ENCODE results near the gene PPP3CA. TPM values are rescaled to one million over a fixed set of nuclear protein-coding genes. Genes with fewer than 3 reads are reported as not detected.
"Not testable (repeated sequence)": the region's sequence is repeated elsewhere in the genome, so short reads cannot be mapped to it uniquely, and the experiment has no call there.

The PPP3CA gene
- total RNA-seq, 1 experiment from 2014 or later, result 129 TPM

DNA sequence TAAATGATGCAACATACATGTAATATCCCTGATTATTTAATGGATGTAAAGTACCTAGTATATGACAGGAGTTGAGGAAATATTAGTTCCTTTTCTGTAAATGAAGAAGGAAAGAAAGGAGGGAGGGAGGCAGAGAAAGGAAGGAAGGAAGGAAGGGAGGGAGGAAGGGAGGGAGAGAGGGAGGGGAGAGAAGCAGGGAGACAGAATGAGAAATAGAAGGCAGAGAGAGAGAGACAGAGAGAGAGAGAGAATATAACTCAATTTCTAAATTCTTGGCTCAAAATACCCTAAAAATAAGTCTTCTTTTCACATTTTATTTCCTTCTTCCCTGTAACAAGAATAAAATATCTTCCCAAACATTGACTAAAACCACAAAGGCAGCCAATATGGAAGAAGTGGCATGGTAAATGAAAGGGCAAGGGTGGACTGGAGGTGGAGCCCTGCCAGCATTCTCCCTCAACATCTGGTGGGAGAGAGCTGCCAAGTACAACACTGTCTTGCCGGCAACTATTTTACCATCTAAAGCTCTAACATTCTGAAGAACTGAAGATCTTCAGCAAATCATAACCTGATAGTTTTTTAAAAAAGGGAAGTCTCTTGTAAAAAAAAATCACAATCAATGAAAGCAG, 245.1 kb downstream of the PPP3CA start:
- CTCF ChIA-PET, result no interaction called here

GRCh38 chr4:101101072-101101471, 246.3 kb downstream of the PPP3CA start:
- DNase-seq (ENCODE audit: low spot score), result peak; percentile 39
- Histone ChIP-seq H3K4me1 (ENCODE audit: insufficient read depth, low read length, poor library complexity, severe bottlenecking) (peaks cover 52% of the 10 kb centered on the region), H3K9me3 (ENCODE audit: low read depth, low read length, poor library complexity, severe bottlenecking) (no peaks in the 10 kb centered on the region), H3K36me3 (ENCODE audit: insufficient read depth, low read length, poor library complexity, severe bottlenecking) (peaks cover 5% of the 10 kb centered on the region), H3K27ac (ENCODE audit: low read depth, low read length, poor library complexity, severe bottlenecking) (no peak overlapping the region), H3K4me3 (ENCODE audit: low read depth, low read length, poor library complexity, severe bottlenecking) (no peak overlapping the region), H3K27me3 (replicated peaks; ENCODE audit: insufficient read depth, low read depth, low read length, poor library complexity) (no peaks in the 10 kb centered on the region)
- no TSS peak for BruUV-seq (replicated peaks)
- ChIA-PET POLR2A (ENCODE audit: low non-redundant PET) (interaction anchor here (0.7 kb wide), 1 partner anchor 92 kb away, joined by 3 read pairs; no protein-coding TSS in a partner anchor), CTCF (no interaction called here)
- TF ChIP-seq, protein P1, sequence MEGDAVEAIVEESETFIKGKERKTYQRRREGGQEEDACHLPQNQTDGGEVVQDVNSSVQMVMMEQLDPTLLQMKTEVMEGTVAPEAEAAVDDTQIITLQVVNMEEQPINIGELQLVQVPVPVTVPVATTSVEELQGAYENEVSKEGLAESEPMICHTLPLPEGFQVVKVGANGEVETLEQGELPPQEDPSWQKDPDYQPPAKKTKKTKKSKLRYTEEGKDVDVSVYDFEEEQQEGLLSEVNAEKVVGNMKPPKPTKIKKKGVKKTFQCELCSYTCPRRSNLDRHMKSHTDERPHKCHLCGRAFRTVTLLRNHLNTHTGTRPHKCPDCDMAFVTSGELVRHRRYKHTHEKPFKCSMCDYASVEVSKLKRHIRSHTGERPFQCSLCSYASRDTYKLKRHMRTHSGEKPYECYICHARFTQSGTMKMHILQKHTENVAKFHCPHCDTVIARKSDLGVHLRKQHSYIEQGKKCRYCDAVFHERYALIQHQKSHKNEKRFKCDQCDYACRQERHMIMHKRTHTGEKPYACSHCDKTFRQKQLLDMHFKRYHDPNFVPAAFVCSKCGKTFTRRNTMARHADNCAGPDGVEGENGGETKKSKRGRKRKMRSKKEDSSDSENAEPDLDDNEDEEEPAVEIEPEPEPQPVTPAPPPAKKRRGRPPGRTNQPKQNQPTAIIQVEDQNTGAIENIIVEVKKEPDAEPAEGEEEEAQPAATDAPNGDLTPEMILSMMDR (conservative IDR thresholded peaks at IDR 0.05; ENCODE audit: low read depth, low read length), result no peak
- TF ChIP-seq EZH2 (IDR thresholded peaks at IDR 0.05; ENCODE audit: borderline replicate concordance, low read depth, low read length, poor library complexity, severe bottlenecking), result no peak
- intact Hi-C loops (cut with micrococcal nuclease; ENCODE audit: unreplicated experiment), result no loop called here

More for the DNA sequence above, 245.1 kb downstream of the PPP3CA start:
- TF ChIP-seq, protein P1 (conservative IDR thresholded peaks at IDR 0.05; ENCODE audit: low read depth, low read length), result no peak
- no peak for TF ChIP-seq EZH2 (IDR thresholded peaks at IDR 0.05; ENCODE audit: borderline replicate concordance, low read depth, low read length, poor library complexity, severe bottlenecking)
- no TSS peak for BruUV-seq (replicated peaks)
- peaks cover 56% of the 10 kb centered on the region for H3K4me1 ChIP-seq (ENCODE audit: insufficient read depth, low read length, poor library complexity, severe bottlenecking)
- intact Hi-C loops (cut with micrococcal nuclease; ENCODE audit: unreplicated experiment), result no loop called here
- peaks cover 5% of the 10 kb centered on the region for H3K36me3 ChIP-seq (ENCODE audit: insufficient read depth, low read length, poor library complexity, severe bottlenecking)
- POLR2A ChIA-PET (ENCODE audit: low non-redundant PET), result interaction anchor here (0.6 kb wide), 1 partner anchor 24 kb away, joined by 5 read pairs; no protein-coding TSS in a partner anchor
- no peaks in the 10 kb centered on the region for H3K27me3 ChIP-seq (replicated peaks; ENCODE audit: insufficient read depth, low read depth, low read length, poor library complexity)
- DNase-seq (ENCODE audit: low spot score), result peak; percentile 32
- no peaks in the 10 kb centered on the region for H3K9me3 ChIP-seq (ENCODE audit: low read depth, low read length, poor library complexity, severe bottlenecking)
- H3K27ac ChIP-seq (ENCODE audit: low read depth, low read length, poor library complexity, severe bottlenecking), result peak overlapping the region; percentile 3
- H3K4me3 ChIP-seq (ENCODE audit: low read depth, low read length, poor library complexity, severe bottlenecking), result no peak overlapping the region

DNA sequence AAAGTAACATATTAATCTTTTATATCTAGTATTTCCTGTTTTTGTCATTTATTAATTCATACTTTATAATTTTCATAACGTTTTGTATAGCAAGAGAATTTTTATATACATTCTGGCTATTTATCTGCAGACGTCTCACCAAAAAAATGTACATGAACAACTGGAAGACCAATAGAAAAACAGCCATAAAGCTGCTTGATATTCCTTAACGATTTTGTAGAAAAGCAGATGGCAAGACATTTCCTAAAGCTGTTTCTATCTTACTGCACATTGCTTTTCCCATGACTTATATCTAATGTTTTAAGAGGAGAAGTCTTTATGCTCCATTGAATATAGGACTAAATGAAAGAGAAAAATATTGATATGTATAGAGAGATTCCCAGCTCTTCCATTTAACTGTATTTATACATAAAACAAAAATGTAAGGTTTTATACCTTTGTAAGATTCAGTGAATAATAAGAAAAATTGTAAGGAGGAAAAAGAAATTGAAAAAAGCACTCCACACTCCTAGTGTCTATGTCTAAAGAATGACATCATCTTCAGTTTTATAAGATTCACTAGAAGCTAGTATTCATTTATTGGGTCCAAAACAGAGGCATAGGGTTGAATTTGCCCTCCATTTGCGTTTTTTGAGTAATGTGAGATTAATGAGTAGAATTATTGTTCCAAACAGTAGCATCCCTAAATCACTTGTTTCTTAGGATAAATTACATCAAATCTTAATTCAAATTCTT, 248.5 kb downstream of the PPP3CA start:
- no TSS peak for BruUV-seq (replicated peaks)
- H3K9me3 ChIP-seq (ENCODE audit: low read depth, low read length, poor library complexity, severe bottlenecking), result no peaks in the 10 kb centered on the region
- H3K4me1 ChIP-seq (ENCODE audit: insufficient read depth, low read length, poor library complexity, severe bottlenecking), result peaks cover 43% of the 10 kb centered on the region
- TF ChIP-seq EZH2 (IDR thresholded peaks at IDR 0.05; ENCODE audit: borderline replicate concordance, low read depth, low read length, poor library complexity, severe bottlenecking), result no peak
- TF ChIP-seq, protein P1 (conservative IDR thresholded peaks at IDR 0.05; ENCODE audit: low read depth, low read length), result no peak
- no peak for DNase-seq (ENCODE audit: low spot score)
- peaks cover 5% of the 10 kb centered on the region for H3K36me3 ChIP-seq (ENCODE audit: insufficient read depth, low read length, poor library complexity, severe bottlenecking)
- H3K27ac ChIP-seq (ENCODE audit: low read depth, low read length, poor library complexity, severe bottlenecking), result no peak overlapping the region
- H3K27me3 ChIP-seq (replicated peaks; ENCODE audit: insufficient read depth, low read depth, low read length, poor library complexity), result no peaks in the 10 kb centered on the region
- POLR2A ChIA-PET (ENCODE audit: low non-redundant PET), result no interaction called here
- H3K4me3 ChIP-seq (ENCODE audit: low read depth, low read length, poor library complexity, severe bottlenecking), result no peak overlapping the region
- intact Hi-C loops (cut with micrococcal nuclease; ENCODE audit: unreplicated experiment), result no loop called here
- CTCF ChIA-PET, result no interaction called here

DNA sequence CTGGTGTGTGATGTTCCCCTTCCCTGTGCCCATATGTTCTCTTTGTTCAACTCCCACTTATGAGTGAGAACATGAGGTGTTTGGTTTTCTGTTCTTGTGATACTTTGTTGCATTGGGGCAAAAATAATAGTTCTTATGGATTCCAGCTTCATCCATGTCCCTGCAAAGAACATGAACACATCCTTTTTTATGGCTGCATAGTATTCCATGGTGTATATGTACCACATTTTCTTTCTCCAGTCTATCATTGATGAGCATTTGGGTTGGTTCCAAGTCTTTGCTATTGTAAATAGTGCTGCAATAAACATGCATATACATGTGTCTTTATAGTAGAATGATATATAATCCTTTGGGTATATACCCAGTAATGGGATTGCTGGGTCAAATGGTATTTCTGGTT, 254.7 kb downstream of the PPP3CA start:
- CTCF ChIA-PET; DNase-seq (ENCODE audit: low spot score); H3K4me3 ChIP-seq (ENCODE audit: low read depth, low read length, poor library complexity, severe bottlenecking); H3K4me1 ChIP-seq (ENCODE audit: insufficient read depth, low read length, poor library complexity, severe bottlenecking); H3K27me3 ChIP-seq (replicated peaks; ENCODE audit: insufficient read depth, low read depth, low read length, poor library complexity); H3K27ac ChIP-seq (ENCODE audit: low read depth, low read length, poor library complexity, severe bottlenecking); H3K36me3 ChIP-seq (ENCODE audit: insufficient read depth, low read length, poor library complexity, severe bottlenecking); H3K9me3 ChIP-seq (ENCODE audit: low read depth, low read length, poor library complexity, severe bottlenecking); BruUV-seq (replicated peaks); POLR2A ChIA-PET (ENCODE audit: low non-redundant PET); intact Hi-C loops (cut with micrococcal nuclease; ENCODE audit: unreplicated experiment): not testable (repeated sequence)

All from A673 (cell line).